ENCODE measurements around the gene KCNJ2.

GRCh38 chr17:70121126-70121525 lies 48.2 kb upstream of the KCNJ2 start:
- TF ChIP-seq GATA2 (IDR thresholded peaks at IDR 0.05; ENCODE audit: low read depth, low read length), result no peak
- no peak for TF ChIP-seq GATA3 (IDR thresholded peaks at IDR 0.05; ENCODE audit: low read depth, low read length)

All from SH-SY5Y (cell line).